Bronchial epithelial cell (primary cell): ENCODE results near the gene EEPD1. TPM values are rescaled to one million over a fixed set of nuclear protein-coding genes. Genes with fewer than 3 reads are reported as not detected.

ENCODE experiments used
- DNase-seq: peaks from one replicate; pipeline ENCODE4 v3.0.0-alpha.2; 2010; ENCODE audit warnings: low read depth
- FAIRE-seq: peaks from 2 replicates; lab custom pipeline; 2011; peaks lifted over from hg19 to GRCh38; lab: Jason Lieb, UNC
- H3K27me3 ChIP-seq: 2 replicates; pipeline ENCODE4 v1.5.1; 2011; ENCODE audit warnings: low read length; ENCODE audit not compliant: control insufficient read depth, insufficient read depth
- H3K36me3 ChIP-seq: 2 replicates; pipeline ENCODE4 v1.5.1; 2011; ENCODE audit warnings: low read length; ENCODE audit not compliant: control insufficient read depth, insufficient read depth
- H3K4me3 ChIP-seq: 2 replicates; pipeline ENCODE4 v1.5.1; 2011; ENCODE audit warnings: mild to moderate bottlenecking, low read depth, low read length, control low read depth
- CTCF ChIP-seq: IDR thresholded peaks from 2 replicates; pipeline ENCODE4 v1.5.1; 2011; ENCODE audit warnings: mild to moderate bottlenecking, moderate library complexity, low read length, control low read depth, inconsistent platforms; ENCODE audit not compliant: insufficient read depth, severe bottlenecking
- total RNA-seq: library from RNA; depleted of rRNA; stranded (reverse); fragments of >200 nt; gene quantifications from 2 replicates; pipeline ENCODE4 v1.2.1, GENCODE V29; 2014

Gene EEPD1
- total RNA-seq, 1 donor from 2014 or later, result 2.9 TPM

GRCh38 chr7:36215457-36215765 lies 62.4 kb downstream of the EEPD1 start:
- DNase-seq (no peak), FAIRE-seq (no peak)
- Histone ChIP-seq H3K27me3 (no peaks in the 10 kb centered on the region), H3K4me3 (no peak overlapping the region), H3K36me3 (no peaks in the 10 kb centered on the region)
- TF ChIP-seq CTCF, result no peak

GRCh38 chr7:36216063-36216684 lies 63.1 kb downstream of the EEPD1 start:
- DNase-seq (no peak), FAIRE-seq (no peak)
- Histone ChIP-seq H3K36me3 (no peaks in the 10 kb centered on the region), H3K27me3 (no peaks in the 10 kb centered on the region), H3K4me3 (no peak overlapping the region)
- TF ChIP-seq CTCF, result no peak

- no peak for DNase-seq
- Histone ChIP-seq H3K36me3 (no peaks in the 10 kb centered on the region), H3K4me3 (no peak overlapping the region), H3K27me3 (no peaks in the 10 kb centered on the region)
- no peak for TF ChIP-seq CTCF
- FAIRE-seq, result no peak
Observed at GRCh38 chr7:36217211-36217960, 64.3 kb downstream of the EEPD1 start.

- TF ChIP-seq CTCF, result no peak
- Histone ChIP-seq H3K27me3 (no peaks in the 10 kb centered on the region), H3K36me3 (no peaks in the 10 kb centered on the region), H3K4me3 (no peak overlapping the region)
- FAIRE-seq, result no peak
- DNase-seq, result no peak
Observed at GRCh38 chr7:36217961-36218284, 64.9 kb downstream of the EEPD1 start.

- FAIRE-seq, result no peak
- no peaks in the 10 kb centered on the region for H3K36me3 ChIP-seq
- no peak overlapping the region for H3K4me3 ChIP-seq
- no peaks in the 10 kb centered on the region for H3K27me3 ChIP-seq
- no peak for DNase-seq
- TF ChIP-seq CTCF, result no peak
Observed at GRCh38 chr7:36219429-36219828, 66.4 kb downstream of the EEPD1 start.

- TF ChIP-seq CTCF, result no peak
- Histone ChIP-seq H3K36me3 (no peaks in the 10 kb centered on the region), H3K27me3 (peaks cover 1% of the 10 kb centered on the region), H3K4me3 (no peak overlapping the region)
- DNase-seq (no peak), FAIRE-seq (no peak)
Observed at GRCh38 chr7:36223851-36224250, 70.8 kb downstream of the EEPD1 start.
